Subcutaneous abdominal adipose tissue (tissue), 5 donors: ENCODE data around the gene ZNF554.
"Not testable (repeated sequence)": the region's sequence is repeated elsewhere in the genome, so short reads cannot be mapped to it uniquely, and the experiment has no call there.

Experiments used
- H3K27ac ChIP-seq: one replicate; pipeline ENCODE4 v1.7.0; 2013; ENCODE audit warnings: low read depth, mild to moderate bottlenecking, inconsistent platforms, low read length, moderate library complexity
- H3K27me3 ChIP-seq, 5 donors: one replicate each; pipeline ENCODE4 v1.7.0; 2013; ENCODE audit warnings: low read length in 5 of 5, inconsistent platforms in 1 of 5; ENCODE audit not compliant: control insufficient read depth in 5 of 5, insufficient read depth in 4 of 5
- H3K36me3 ChIP-seq, 5 donors: one replicate each; pipeline ENCODE4 v1.7.0; 2013; ENCODE audit warnings: low read length in 5 of 5; ENCODE audit not compliant: control insufficient read depth in 5 of 5, insufficient read depth in 5 of 5
- H3K4me1 ChIP-seq, 5 donors: one replicate each; pipeline ENCODE4 v1.7.0; 2013; ENCODE audit warnings: low read length in 5 of 5, mild to moderate bottlenecking in 3 of 5, moderate library complexity in 1 of 5; ENCODE audit not compliant: control insufficient read depth in 5 of 5, insufficient read depth in 5 of 5
- H3K4me3 ChIP-seq, 5 donors: one replicate each; pipeline ENCODE4 v1.7.0; 2013; ENCODE audit warnings: low read length in 5 of 5, low read depth in 1 of 5
- H3K9ac ChIP-seq, 5 donors: one replicate each; pipeline ENCODE4 v1.7.0; 2013; ENCODE audit warnings: low read length in 5 of 5, mild to moderate bottlenecking in 4 of 5, moderate library complexity in 3 of 5
- H3K9me3 ChIP-seq, 5 donors: one replicate each; pipeline ENCODE4 v1.7.0; 2013; ENCODE audit warnings: low read length in 5 of 5; ENCODE audit not compliant: control insufficient read depth in 5 of 5
- donor health status: healthy.
- donor health status: healthy.
- donor health status: healthy.
- donor health status: healthy.
- donor health status: healthy.

ZNF554 gene

GRCh38 chr19:2791440-2791839 lies 28.2 kb upstream of the ZNF554 start:
- Histone ChIP-seq H3K4me1 (peaks cover 0 to under 1% (median 0%) of the 10 kb centered on the region in 5 donors), H3K9me3 (no peaks in the 10 kb centered on the region), H3K4me3 (no peak overlapping the region), H3K27ac (no peak overlapping the region), H3K9ac (no peak overlapping the region), H3K36me3 (peaks cover 0 to 46% (median 24%) of the 10 kb centered on the region in 5 donors), H3K27me3 (no peaks in the 10 kb centered on the region)

GRCh38 chr19:2791876-2792275 lies 27.8 kb upstream of the ZNF554 start:
- Histone ChIP-seq H3K4me3 (no peak overlapping the region), H3K4me1 (no peaks in the 10 kb centered on the region), H3K9ac (no peak overlapping the region), H3K9me3 (no peaks in the 10 kb centered on the region), H3K27ac (no peak overlapping the region), H3K36me3 (peaks cover 0 to 50% (median 25%) of the 10 kb centered on the region in 5 donors), H3K27me3 (no peaks in the 10 kb centered on the region)

- H3K4me3 ChIP-seq, H3K27me3 ChIP-seq, H3K27ac ChIP-seq, H3K4me1 ChIP-seq, H3K9ac ChIP-seq, H3K9me3 ChIP-seq: not testable (repeated sequence)
- H3K36me3 ChIP-seq, result peaks cover 0 to 57% (median 30%) of the 10 kb centered on the region in 5 donors
Observed at GRCh38 chr19:2792666-2793065, 27.0 kb upstream of the ZNF554 start.

GRCh38 chr19:2793126-2793525 lies 26.5 kb upstream of the ZNF554 start:
- H3K36me3 ChIP-seq, result peaks cover 0 to 62% (median 30%) of the 10 kb centered on the region in 5 donors
- H3K9me3 ChIP-seq, result no peaks in the 10 kb centered on the region
- H3K4me1 ChIP-seq, result no peaks in the 10 kb centered on the region
- H3K27me3 ChIP-seq, result no peaks in the 10 kb centered on the region
- no peak overlapping the region for H3K4me3 ChIP-seq
- H3K27ac ChIP-seq, result no peak overlapping the region
- no peak overlapping the region for H3K9ac ChIP-seq

GRCh38 chr19:2793577-2793976 lies 26.1 kb upstream of the ZNF554 start:
- peaks cover 0 to 66% (median 34%) of the 10 kb centered on the region in 5 donors for H3K36me3 ChIP-seq
- no peak overlapping the region for H3K4me3 ChIP-seq
- H3K9me3 ChIP-seq, result no peaks in the 10 kb centered on the region
- H3K9ac ChIP-seq, result no peak overlapping the region
- no peaks in the 10 kb centered on the region for H3K4me1 ChIP-seq
- H3K27me3 ChIP-seq, result no peaks in the 10 kb centered on the region
- no peak overlapping the region for H3K27ac ChIP-seq

GRCh38 chr19:2795827-2796658 lies 23.6 kb upstream of the ZNF554 start:
- Histone ChIP-seq H3K27ac (no peak overlapping the region), H3K9ac (no peak overlapping the region), H3K27me3 (no peaks in the 10 kb centered on the region), H3K9me3 (no peaks in the 10 kb centered on the region), H3K4me1 (no peaks in the 10 kb centered on the region), H3K4me3 (no peak overlapping the region), H3K36me3 (peaks cover 0 to 78% (median 42%) of the 10 kb centered on the region in 5 donors)

- Histone ChIP-seq H3K27ac (no peak overlapping the region), H3K27me3 (no peaks in the 10 kb centered on the region), H3K36me3 (peaks cover 0 to 78% (median 41%) of the 10 kb centered on the region in 5 donors), H3K4me3 (no peak overlapping the region), H3K4me1 (no peaks in the 10 kb centered on the region), H3K9ac (no peak overlapping the region), H3K9me3 (no peaks in the 10 kb centered on the region)
Observed at GRCh38 chr19:2796659-2797266, 22.9 kb upstream of the ZNF554 start.

- Histone ChIP-seq H3K4me3 (no peak overlapping the region), H3K4me1 (no peaks in the 10 kb centered on the region), H3K9me3 (no peaks in the 10 kb centered on the region), H3K36me3 (peaks cover 0 to 77% (median 42%) of the 10 kb centered on the region in 5 donors), H3K27me3 (no peaks in the 10 kb centered on the region), H3K9ac (no peak overlapping the region), H3K27ac (no peak overlapping the region)
Observed at GRCh38 chr19:2797280-2797679, 22.4 kb upstream of the ZNF554 start.

DNA sequence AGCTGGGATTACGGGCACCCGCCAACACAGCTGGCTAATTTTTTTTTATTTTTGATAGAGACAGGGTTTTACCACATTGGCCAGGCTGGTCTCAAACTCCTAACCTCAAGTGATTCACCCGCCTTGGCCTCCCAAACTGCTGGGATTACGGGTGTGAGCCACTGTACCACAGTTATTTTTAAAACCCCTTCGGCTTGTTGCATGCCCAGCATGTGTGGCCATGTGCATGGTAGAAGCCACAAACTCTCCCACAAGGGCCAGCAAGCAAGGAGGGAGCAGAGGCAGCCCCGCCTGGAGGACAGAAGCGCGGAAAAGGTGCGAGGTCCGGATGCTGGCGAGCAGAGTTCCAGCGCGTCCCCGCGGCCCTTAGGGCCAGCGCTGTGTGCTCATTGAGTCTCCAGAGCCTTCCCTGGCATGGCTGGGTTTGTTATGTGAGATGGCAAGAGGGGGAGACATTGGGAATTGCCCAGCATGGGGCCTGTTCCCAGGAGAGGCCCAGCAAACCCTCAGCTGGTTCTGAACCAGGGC lies 21.4 kb upstream of the ZNF554 start:
- peaks cover 0 to 86% (median 45%) of the 10 kb centered on the region in 5 donors for H3K36me3 ChIP-seq

GRCh38 chr19:2798733-2799132 lies 20.9 kb upstream of the ZNF554 start:
- H3K4me3 ChIP-seq, result no peak overlapping the region
- no peak overlapping the region for H3K9ac ChIP-seq
- no peaks in the 10 kb centered on the region for H3K27me3 ChIP-seq
- H3K4me1 ChIP-seq, result no peaks in the 10 kb centered on the region
- H3K36me3 ChIP-seq, result peaks cover 0 to 83% (median 42%) of the 10 kb centered on the region in 5 donors
- no peak overlapping the region for H3K27ac ChIP-seq
- no peaks in the 10 kb centered on the region for H3K9me3 ChIP-seq

More for the DNA sequence above, 21.4 kb upstream of the ZNF554 start:
- Histone ChIP-seq H3K27ac (no peak overlapping the region), H3K9me3 (no peaks in the 10 kb centered on the region), H3K4me3 (no peak overlapping the region), H3K4me1 (no peaks in the 10 kb centered on the region), H3K9ac (no peak overlapping the region), H3K27me3 (no peaks in the 10 kb centered on the region)
